Renal cortical epithelial cell (primary cell): Measurements from ENCODE around the gene SMTN. TPM values are rescaled to one million over a fixed set of nuclear protein-coding genes. Genes with fewer than 3 reads are reported as not detected.
A peak's percentile ranks its signal among the peaks of the same experiment; 100 is the strongest.
"Not testable (repeated sequence)": the region's sequence is repeated elsewhere in the genome, so short reads cannot be mapped to it uniquely, and the experiment has no call there.

Source experiments
- DNase-seq: peaks from one replicate; pipeline ENCODE4 v3.0.0-alpha.2; 2011; ENCODE audit warnings: low read depth
- total RNA-seq: library from RNA; depleted of rRNA; stranded (reverse); fragments of >200 nt; gene quantifications from 2 replicates; pipeline ENCODE4 v1.2.3, GENCODE V29; 2014

Gene SMTN
- total RNA-seq, 1 donor from 2014 or later: 136 TPM

GRCh38 chr22:31104869-31105268 lies 23.8 kb downstream of the SMTN start:
- DNase-seq: no peak

GRCh38 chr22:31105282-31105929 lies 24.3 kb downstream of the SMTN start:
- no peak for DNase-seq

- no peak for DNase-seq
These were observed 25.0 kb downstream of the SMTN start for GRCh38 chr22:31106001-31106571.

- no peak for DNase-seq
These were observed 25.6 kb downstream of the SMTN start for GRCh38 chr22:31106731-31107177.

GRCh38 chr22:31107178-31107893 lies 26.2 kb downstream of the SMTN start, which contains the start of gene SELENOM:
TSS of gene SELENOM (minus strand) at chr22:31107568. CDS start at chr22:31107505, 63 bp downstream.
- peak; percentile 92 for DNase-seq

GRCh38 chr22:31107894-31108218 lies 26.7 kb downstream of the SMTN start:
- no peak for DNase-seq

- DNase-seq: not testable (repeated sequence)
These were observed 31.5 kb downstream of the SMTN start for GRCh38 chr22:31112547-31113091.

GRCh38 chr22:31118046-31118820 lies 37.1 kb downstream of the SMTN start:
- no peak for DNase-seq

GRCh38 chr22:31119026-31119717 lies 38.1 kb downstream of the SMTN start:
- DNase-seq: no peak

GRCh38 chr22:31120230-31120629 lies 39.1 kb downstream of the SMTN start:
- no peak for DNase-seq

GRCh38 chr22:31120642-31121041 lies 39.5 kb downstream of the SMTN start:
- no peak for DNase-seq

- DNase-seq: no peak
These were observed 40.3 kb downstream of the SMTN start for GRCh38 chr22:31121403-31121802.

GRCh38 chr22:31122196-31122531 lies 41.0 kb downstream of the SMTN start:
- no peak for DNase-seq

- DNase-seq: peak; percentile 47
These were observed 41.6 kb downstream of the SMTN start, which contains the start of gene INPP5J for GRCh38 chr22:31122532-31123291. TSS of gene INPP5J (plus strand) at chr22:31122966. CDS start at chr22:31123015, 49 bp downstream.

GRCh38 chr22:31123292-31123602 lies 42.1 kb downstream of the SMTN start:
- DNase-seq: no peak

GRCh38 chr22:31124290-31124689 lies 43.2 kb downstream of the SMTN start:
- DNase-seq: no peak

GRCh38 chr22:31124811-31125465 lies 43.8 kb downstream of the SMTN start:
- no peak for DNase-seq

GRCh38 chr22:31125521-31126117 lies 44.5 kb downstream of the SMTN start:
- DNase-seq: no peak

- no peak for DNase-seq
These were observed 45.2 kb downstream of the SMTN start for GRCh38 chr22:31126128-31126868.
